Activated CD4-positive, alpha-beta T cell treated with anti-CD3 and anti-CD28 coated beads, Interleukin-2, amount 50 U/mL, for 16 hours (primary cell): ENCODE results near the gene STIMATE.

Source experiments
- DNase-seq: peaks from one replicate; pipeline ENCODE4 v3.0.0-alpha.2; 2020

The STIMATE gene

GRCh38 chr3:52860424-52860768 lies 37.0 kb downstream of the STIMATE start:
- no peak for DNase-seq

- no peak for DNase-seq
Measured at GRCh38 chr3:52859686-52860423, 37.5 kb downstream of the STIMATE start.

- no peak for DNase-seq
Measured at GRCh38 chr3:52857864-52858263, 39.5 kb downstream of the STIMATE start.

- no peak for DNase-seq
Measured at GRCh38 chr3:52857133-52857532, 40.2 kb downstream of the STIMATE start.

GRCh38 chr3:52856666-52857065 lies 40.7 kb downstream of the STIMATE start:
- DNase-seq, result no peak

- DNase-seq, result no peak
Measured at GRCh38 chr3:52854013-52854412, 43.3 kb downstream of the STIMATE start.

GRCh38 chr3:52852419-52852818 lies 44.9 kb downstream of the STIMATE start:
- DNase-seq, result no peak

GRCh38 chr3:52851348-52851747 lies 46.0 kb downstream of the STIMATE start:
- peak; percentile 54 for DNase-seq

- no peak for DNase-seq
Measured at GRCh38 chr3:52849656-52850055, 47.7 kb downstream of the STIMATE start.

- no peak for DNase-seq
Measured at GRCh38 chr3:52848617-52849016, 48.7 kb downstream of the STIMATE start.

GRCh38 chr3:52847726-52848125 lies 49.6 kb downstream of the STIMATE start:
- DNase-seq, result no peak

GRCh38 chr3:52847241-52847640 lies 50.1 kb downstream of the STIMATE start:
- DNase-seq, result no peak

GRCh38 chr3:52846432-52846965 lies 50.8 kb downstream of the STIMATE start:
- no peak for DNase-seq

- peak; percentile 12 for DNase-seq
Measured at GRCh38 chr3:52845691-52846431, 51.5 kb downstream of the STIMATE start.

GRCh38 chr3:52845157-52845556 lies 52.2 kb downstream of the STIMATE start:
- no peak for DNase-seq

GRCh38 chr3:52844290-52844975 lies 52.9 kb downstream of the STIMATE start:
- no peak for DNase-seq

GRCh38 chr3:52843881-52844280 lies 53.5 kb downstream of the STIMATE start:
- DNase-seq, result no peak

GRCh38 chr3:52843108-52843865 lies 54.1 kb downstream of the STIMATE start:
- no peak for DNase-seq

GRCh38 chr3:52842424-52842823 lies 54.9 kb downstream of the STIMATE start:
- no peak for DNase-seq

GRCh38 chr3:52841981-52842340 lies 55.4 kb downstream of the STIMATE start:
- DNase-seq, result no peak

GRCh38 chr3:52841211-52841980 lies 56.0 kb downstream of the STIMATE start:
- no peak for DNase-seq

GRCh38 chr3:52839892-52840545 lies 57.3 kb downstream of the STIMATE start:
- no peak for DNase-seq
